ENCODE results near the gene ATP12A. TPM values are rescaled to one million over a fixed set of nuclear protein-coding genes. Genes with fewer than 3 reads are reported as not detected.

The ATP12A gene
- total and polyA plus RNA-seq, 2 of the 8 experiments (the other 6 are each of a cell fraction or from before 2014, with no cell fraction given), result 0.80 to 1.3 TPM

- no peak overlapping the region for H3K14ac ChIP-seq (ENCODE audit: insufficient read length)
- FAIRE-seq, result no peak
- H3K4me2 ChIP-seq (ENCODE audit: insufficient read depth in 1 of 2, low read depth in 2 of 2, low read length in 2 of 2), result no peak overlapping the region
- H3K23ac ChIP-seq (ENCODE audit: insufficient read length), result no peak overlapping the region
- no peak overlapping the region for H4K5ac ChIP-seq (ENCODE audit: insufficient read length, low read depth, low read length)
- H2BK15ac ChIP-seq (ENCODE audit: low read length), result no peak overlapping the region
- H2BK5ac ChIP-seq (ENCODE audit: low read depth, low read length), result no peak overlapping the region
- no peak for DNase-seq (ENCODE audit: low read depth in 1 of 2, low spot score in 2 of 2)
- no peaks in the 10 kb centered on the region for H3K23me2 ChIP-seq (ENCODE audit: low read depth, low read length)
- 87% methylated on average over 1 of the region's 1 CpG; no CpG with 5 or more reads in 1 of the 2 experiments for WGBS, 2 experiments (ENCODE audit: extremely low coverage in 1 of 2, insufficient coverage in 1 of 2, insufficient read length in 1 of 2, insufficient replicate concordance in 2 of 2, low coverage in 1 of 2, low lambda C conversion rate in 2 of 2, missing lambda C conversion rate in 1 of 2)
- H3K9ac ChIP-seq (replicated peaks in 1 of 4; ENCODE audit: extremely low read depth in 1 of 4, low read depth in 3 of 4, low read length in 3 of 4), result no peak overlapping the region
- no peaks in the 10 kb centered on the region for H3K4me1 ChIP-seq (replicated peaks in 1 of 4; ENCODE audit: control insufficient read depth in 3 of 4, insufficient read depth in 4 of 4, low read length in 3 of 4)
- H2BK20ac ChIP-seq (ENCODE audit: low read length), result no peak overlapping the region
- H3K79me1 ChIP-seq (ENCODE audit: low read depth, low read length), result no peaks in the 10 kb centered on the region
- H2AK5ac ChIP-seq (ENCODE audit: low read depth, low read length), result no peak overlapping the region
- H3K27ac ChIP-seq (ENCODE audit: low read depth, low read length), result no peak overlapping the region
- ChIA-PET POLR2A (ENCODE audit: partially characterized antibody) (no interaction called here), CTCF (ENCODE audit: partially characterized antibody) (interaction anchor here (0.7 to 2.2 kb wide), 3 partner anchors 9 to 58 kb away, joined by 3 to 8 read pairs (median 4); no protein-coding TSS in a partner anchor)
- no peaks in the 10 kb centered on the region for H3K79me2 ChIP-seq (ENCODE audit: control insufficient read depth in 1 of 2, insufficient read depth in 2 of 2, low read length in 2 of 2)
- no peak overlapping the region for H3K4me3 ChIP-seq (ENCODE audit: extremely low read depth in 1 of 4, insufficient read depth in 2 of 4, low read depth in 3 of 4, low read length in 4 of 4)
- no peak overlapping the region for H3K56ac ChIP-seq (replicated peaks; ENCODE audit: insufficient read length, low read depth, low read length)
- no peaks in the 10 kb centered on the region for H4K20me1 ChIP-seq (replicated peaks in 1 of 2; ENCODE audit: control insufficient read depth in 1 of 2, insufficient read depth in 2 of 2, low read length in 2 of 2)
- H2BK120ac ChIP-seq (replicated peaks; ENCODE audit: low read depth, low read length), result no peak overlapping the region
- no peak overlapping the region for H2BK12ac ChIP-seq (ENCODE audit: low read depth, low read length)
- H3K9me3 ChIP-seq (ENCODE audit: insufficient read depth in 2 of 2, low read depth in 1 of 2, low read length in 1 of 2), result no peaks in the 10 kb centered on the region
- H3K4ac ChIP-seq (replicated peaks; ENCODE audit: insufficient read length, low read depth, low read length), result no peak overlapping the region
- no peak overlapping the region for H4K91ac ChIP-seq (replicated peaks; ENCODE audit: insufficient read length, low read length)
- H3K36me3 ChIP-seq (ENCODE audit: control insufficient read depth in 2 of 4, insufficient read depth in 4 of 4, low read length in 3 of 4), result no peaks in the 10 kb centered on the region
- no peak overlapping the region for H4K8ac ChIP-seq (ENCODE audit: extremely low read depth, insufficient read depth, low read length)
- H2AFZ ChIP-seq (ENCODE audit: low read length), result no peak overlapping the region
- H3K18ac ChIP-seq (ENCODE audit: extremely low read depth, low read length), result no peak overlapping the region
- no peaks in the 10 kb centered on the region for H3K27me3 ChIP-seq (replicated peaks in 1 of 4; ENCODE audit: control insufficient read depth in 3 of 4, extremely low read depth in 1 of 4, insufficient read depth in 3 of 4, low read length in 3 of 4)
- TF ChIP-seq TCF12 (IDR thresholded peaks at IDR 0.05; ENCODE audit: low read depth, low read length) (no peak), KDM1A (IDR thresholded peaks at IDR 0.05; ENCODE audit: borderline replicate concordance, low read length) (no peak)
Measured at GRCh38 chr13:24663586-24663985, 16.6 kb upstream of the ATP12A start.

Measured in H1 (cell line).